ENCODE data around the gene ZNF710.

ZNF710 gene

GRCh38 chr15:90022905-90023700 is 22.0 kb downstream of the ZNF710 start:
- DNase-seq (ENCODE audit: insufficient read length, low spot score) (no peak), FAIRE-seq (no peak)
- TF ChIP-seq POU2F2 (IDR thresholded peaks at IDR 0.05; ENCODE audit: low read depth, low read length) (no peak), SPI1 (IDR thresholded peaks at IDR 0.05; ENCODE audit: low read depth, low read length) (no peak), POLR2AphosphoS5 (IDR thresholded peaks at IDR 0.05; ENCODE audit: low read depth, low read length) (no peak), PAX5 (IDR thresholded peaks at IDR 0.05; ENCODE audit: insufficient read depth, low read length, severe bottlenecking) (no peak), POLR2A (IDR thresholded peaks at IDR 0.05; ENCODE audit: low read depth, low read length) (no peak)

GRCh38 chr15:90024406-90024805 is 23.3 kb downstream of the ZNF710 start:
- FAIRE-seq (no peak), DNase-seq (ENCODE audit: insufficient read length, low spot score) (no peak)
- TF ChIP-seq POLR2AphosphoS5 (IDR thresholded peaks at IDR 0.05; ENCODE audit: low read depth, low read length) (no peak), POLR2A (IDR thresholded peaks at IDR 0.05; ENCODE audit: low read depth, low read length) (no peak), PAX5 (IDR thresholded peaks at IDR 0.05; ENCODE audit: insufficient read depth, low read length, severe bottlenecking) (no peak), TAF1 (IDR thresholded peaks at IDR 0.05; ENCODE audit: low read depth, low read length) (no peak), SPI1 (IDR thresholded peaks at IDR 0.05; ENCODE audit: low read depth, low read length) (no peak), POU2F2 (IDR thresholded peaks at IDR 0.05; ENCODE audit: low read depth, low read length) (no peak)

- DNase-seq (ENCODE audit: insufficient read length, low spot score): no peak
- no peak for FAIRE-seq
- TF ChIP-seq POLR2A (IDR thresholded peaks at IDR 0.05; ENCODE audit: low read depth, low read length) (no peak), PAX5 (IDR thresholded peaks at IDR 0.05; ENCODE audit: insufficient read depth, low read length, severe bottlenecking) (no peak), TAF1 (IDR thresholded peaks at IDR 0.05; ENCODE audit: low read depth, low read length) (no peak), POU2F2 (IDR thresholded peaks at IDR 0.05; ENCODE audit: low read depth, low read length) (no peak), POLR2AphosphoS5 (IDR thresholded peaks at IDR 0.05; ENCODE audit: low read depth, low read length) (no peak)
These were observed 24.4 kb downstream of the ZNF710 start for GRCh38 chr15:90025489-90026033.

- DNase-seq (ENCODE audit: insufficient read length, low spot score) (no peak), FAIRE-seq (peak; percentile 57)
- TF ChIP-seq PAX5 (IDR thresholded peaks at IDR 0.05; ENCODE audit: insufficient read depth, low read length, severe bottlenecking) (no peak), TAF1 (IDR thresholded peaks at IDR 0.05; ENCODE audit: low read depth, low read length) (no peak), POU2F2 (IDR thresholded peaks at IDR 0.05; ENCODE audit: low read depth, low read length) (no peak), POLR2AphosphoS5 (IDR thresholded peaks at IDR 0.05; ENCODE audit: low read depth, low read length) (no peak), POLR2A (IDR thresholded peaks at IDR 0.05; ENCODE audit: low read depth, low read length) (no peak), SPI1 (IDR thresholded peaks at IDR 0.05; ENCODE audit: low read depth, low read length) (no peak)
These were observed 27.3 kb downstream of the ZNF710 start for GRCh38 chr15:90028376-90028944.

GRCh38 chr15:90029024-90029423 is 27.9 kb downstream of the ZNF710 start:
- TF ChIP-seq SPI1 (IDR thresholded peaks at IDR 0.05; ENCODE audit: low read depth, low read length) (no peak), POLR2AphosphoS5 (IDR thresholded peaks at IDR 0.05; ENCODE audit: low read depth, low read length) (no peak), TAF1 (IDR thresholded peaks at IDR 0.05; ENCODE audit: low read depth, low read length) (no peak), POU2F2 (IDR thresholded peaks at IDR 0.05; ENCODE audit: low read depth, low read length) (no peak), PAX5 (IDR thresholded peaks at IDR 0.05; ENCODE audit: insufficient read depth, low read length, severe bottlenecking) (no peak), POLR2A (IDR thresholded peaks at IDR 0.05; ENCODE audit: low read depth, low read length) (no peak)
- no peak for DNase-seq (ENCODE audit: insufficient read length, low spot score)
- FAIRE-seq: no peak

- DNase-seq (ENCODE audit: insufficient read length, low spot score) (no peak), FAIRE-seq (no peak)
- no peak for TF ChIP-seq PAX5 (IDR thresholded peaks at IDR 0.05; ENCODE audit: insufficient read depth, low read length, severe bottlenecking)
- TF ChIP-seq TAF1 (IDR thresholded peaks at IDR 0.05; ENCODE audit: low read depth, low read length): no peak
- no peak for TF ChIP-seq POU2F2 (IDR thresholded peaks at IDR 0.05; ENCODE audit: low read depth, low read length)
- no peak for TF ChIP-seq SPI1 (IDR thresholded peaks at IDR 0.05; ENCODE audit: low read depth, low read length)
- no peak for TF ChIP-seq POLR2AphosphoS5 (IDR thresholded peaks at IDR 0.05; ENCODE audit: low read depth, low read length)
- no peak for TF ChIP-seq POLR2A (IDR thresholded peaks at IDR 0.05; ENCODE audit: low read depth, low read length)
These were observed 29.3 kb downstream of the ZNF710 start for GRCh38 chr15:90030376-90030775.

- DNase-seq (ENCODE audit: insufficient read length, low spot score): peak; percentile 54
These were observed 30.2 kb downstream of the ZNF710 start for GRCh38 chr15:90031231-90031791.

GRCh38 chr15:90033006-90033405 is 31.9 kb downstream of the ZNF710 start:
- DNase-seq (ENCODE audit: insufficient read length, low spot score): no peak
- FAIRE-seq: no peak
- TF ChIP-seq POLR2A (IDR thresholded peaks at IDR 0.05; ENCODE audit: low read depth, low read length) (no peak), PAX5 (IDR thresholded peaks at IDR 0.05; ENCODE audit: insufficient read depth, low read length, severe bottlenecking) (no peak), SPI1 (IDR thresholded peaks at IDR 0.05; ENCODE audit: low read depth, low read length) (no peak), TAF1 (IDR thresholded peaks at IDR 0.05; ENCODE audit: low read depth, low read length) (no peak), POU2F2 (IDR thresholded peaks at IDR 0.05; ENCODE audit: low read depth, low read length) (no peak), POLR2AphosphoS5 (IDR thresholded peaks at IDR 0.05; ENCODE audit: low read depth, low read length) (no peak)

More at GRCh38 chr15:90031231-90031791, 30.2 kb downstream of the ZNF710 start:
- FAIRE-seq: peak; percentile 80
- TF ChIP-seq POU2F2 (IDR thresholded peaks at IDR 0.05; ENCODE audit: low read depth, low read length): no peak
- no peak for TF ChIP-seq SPI1 (IDR thresholded peaks at IDR 0.05; ENCODE audit: low read depth, low read length)
- TF ChIP-seq TAF1 (IDR thresholded peaks at IDR 0.05; ENCODE audit: low read depth, low read length): peak; percentile 20; the same call in 1 of the 2 replicates
- TF ChIP-seq POLR2A (IDR thresholded peaks at IDR 0.05; ENCODE audit: low read depth, low read length): peak; percentile 69
- TF ChIP-seq PAX5 (IDR thresholded peaks at IDR 0.05; ENCODE audit: insufficient read depth, low read length, severe bottlenecking): no peak
- no peak for TF ChIP-seq POLR2AphosphoS5 (IDR thresholded peaks at IDR 0.05; ENCODE audit: low read depth, low read length)

- no peak for TF ChIP-seq TAF1 (IDR thresholded peaks at IDR 0.05; ENCODE audit: low read depth, low read length)
- DNase-seq (ENCODE audit: insufficient read length, low spot score) (no peak), FAIRE-seq (no peak)
These were observed 32.3 kb downstream of the ZNF710 start for GRCh38 chr15:90033448-90033847.
